Astrocyte (in vitro differentiated cells and primary cell): ENCODE data around the gene FKBP1B. TPM values are rescaled to one million over a fixed set of nuclear protein-coding genes. Genes with fewer than 3 reads are reported as not detected.
"Not testable (repeated sequence)": the region's sequence is repeated elsewhere in the genome, so short reads cannot be mapped to it uniquely, and the experiment has no call there.

Experiments used
- DNase-seq: peaks from one replicate; pipeline ENCODE4 v3.0.0-alpha.2; 2010; ENCODE audit warnings: low read depth
- FAIRE-seq: peaks from 2 replicates; lab custom pipeline; 2011; peaks lifted over from hg19 to GRCh38; lab: Jason Lieb, UNC
- H2AFZ ChIP-seq: 2 replicates; pipeline ENCODE4 v1.6.0; 2012; ENCODE audit warnings: low read depth, low read length, inconsistent platforms
- H3K27ac ChIP-seq: 2 replicates; pipeline ENCODE4 v1.5.1; 2011; ENCODE audit warnings: low read depth, low read length, inconsistent platforms
- H3K27me3 ChIP-seq: 2 replicates; pipeline ENCODE4 v1.6.0; 2011; ENCODE audit warnings: low read length, inconsistent platforms; ENCODE audit not compliant: insufficient read depth
- H3K36me3 ChIP-seq: 2 replicates; pipeline ENCODE4 v1.5.1; 2011; ENCODE audit warnings: low read length, inconsistent platforms; ENCODE audit not compliant: insufficient read depth
- H3K4me1 ChIP-seq: 2 replicates; pipeline ENCODE4 v1.5.1; 2011; ENCODE audit warnings: low read length, inconsistent platforms; ENCODE audit not compliant: insufficient read depth
- H3K4me2 ChIP-seq: 2 replicates; pipeline ENCODE4 v1.6.0; 2012; ENCODE audit warnings: low read length, inconsistent platforms
- H3K4me3 ChIP-seq: 2 replicates; pipeline ENCODE4 v1.5.1; 2011; ENCODE audit warnings: low read depth, mild to moderate bottlenecking, low read length, inconsistent platforms; ENCODE audit not compliant: insufficient read depth
- H3K79me2 ChIP-seq: 2 replicates; pipeline ENCODE4 v1.6.0; 2012; ENCODE audit warnings: mild to moderate bottlenecking, low read length, inconsistent platforms; ENCODE audit not compliant: insufficient read depth
- H3K9ac ChIP-seq: 2 replicates; pipeline ENCODE4 v1.6.0; 2012; ENCODE audit warnings: mild to moderate bottlenecking, low read length, inconsistent platforms
- H3K9me3 ChIP-seq: 2 replicates; pipeline ENCODE4 v1.5.1; 2012; ENCODE audit warnings: low read depth, mild to moderate bottlenecking, low read length, inconsistent platforms; ENCODE audit not compliant: insufficient read depth
- H4K20me1 ChIP-seq: 2 replicates; pipeline ENCODE4 v1.6.0; 2012; ENCODE audit warnings: low read length, inconsistent platforms; ENCODE audit not compliant: insufficient read depth
- H3K27ac Mint-ChIP-seq: one replicate; pipeline ENCODE4 v1.8.0; 2021; ENCODE audit warnings: mild to moderate bottlenecking, mixed read lengths; ENCODE audit not compliant: unreplicated experiment
- H3K27me3 Mint-ChIP-seq: one replicate; pipeline ENCODE4 v1.8.0; 2021; ENCODE audit warnings: low read depth, mixed read lengths; ENCODE audit not compliant: unreplicated experiment
- H3K36me3 Mint-ChIP-seq: one replicate; pipeline ENCODE4 v1.8.0; 2021; ENCODE audit warnings: low read depth, mixed read lengths; ENCODE audit not compliant: unreplicated experiment
- H3K4me1 Mint-ChIP-seq: one replicate; pipeline ENCODE4 v1.8.0; 2021; ENCODE audit warnings: low read depth, mixed read lengths; ENCODE audit not compliant: unreplicated experiment
- H3K4me3 Mint-ChIP-seq: one replicate; pipeline ENCODE4 v1.8.0; 2021; ENCODE audit warnings: mild to moderate bottlenecking, moderate library complexity, mixed read lengths; ENCODE audit not compliant: unreplicated experiment
- H3K9me3 Mint-ChIP-seq: one replicate; pipeline ENCODE4 v1.8.0; 2021; ENCODE audit warnings: mild to moderate bottlenecking, mixed read lengths; ENCODE audit not compliant: unreplicated experiment
- CTCF ChIP-seq: IDR thresholded peaks from 2 replicates; pipeline ENCODE4 v1.5.1; 2011; ENCODE audit warnings: low read depth, mild to moderate bottlenecking, inconsistent platforms, low read length, moderate library complexity; ENCODE audit not compliant: insufficient read depth
- EZH2 ChIP-seq: IDR thresholded peaks from 2 replicates; pipeline ENCODE4 v1.6.1; 2012; ENCODE audit warnings: mild to moderate bottlenecking, low read length, inconsistent platforms; ENCODE audit not compliant: insufficient read depth
- total RNA-seq: library from RNA; stranded (reverse); gene quantifications from 2 replicates; pipeline ENCODE4 v1.2.1, GENCODE V29; 2021

The FKBP1B gene
- total RNA-seq, 1 donor from 2014 or later, result 19.4 TPM

DNA sequence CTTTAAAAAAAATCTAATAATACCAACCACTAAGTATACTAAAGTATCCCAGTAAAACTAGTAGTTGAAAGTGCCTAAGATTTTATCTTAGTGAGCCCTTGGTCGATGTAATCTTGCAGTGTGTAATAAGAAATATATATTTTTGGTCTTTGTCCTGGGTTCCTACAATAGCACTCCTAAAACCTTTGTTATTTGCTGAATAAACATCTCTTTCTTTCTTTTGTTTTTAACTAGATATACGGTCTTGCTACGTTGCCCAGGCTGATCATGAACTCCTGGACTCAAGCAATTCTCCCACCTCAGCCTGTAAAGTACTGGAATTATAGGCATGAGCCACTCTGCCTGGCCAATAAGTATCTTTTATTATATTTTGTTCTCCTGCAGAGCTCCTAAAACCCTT is 37.5 kb downstream of the FKBP1B start:
- Histone ChIP-seq H4K20me1 (no peaks in the 10 kb centered on the region), H2AFZ (no peak overlapping the region), H3K9me3 (no peaks in the 10 kb centered on the region), H3K4me2 (no peak overlapping the region), H3K36me3 (peaks cover 8% of the 10 kb centered on the region), H3K4me1 (peaks cover 8% of the 10 kb centered on the region), H3K27me3 (no peaks in the 10 kb centered on the region), H3K9ac (no peak overlapping the region), H3K4me3 (no peak overlapping the region), H3K27ac (no peak overlapping the region), H3K79me2 (peaks cover 11% of the 10 kb centered on the region)
- H3K9me3 Mint-ChIP-seq, result no peaks in the 10 kb centered on the region
- no peak overlapping the region for H3K4me3 Mint-ChIP-seq
- no peak overlapping the region for H3K27ac Mint-ChIP-seq
- H3K4me1 Mint-ChIP-seq, result peaks cover 4% of the 10 kb centered on the region
- DNase-seq (no peak), FAIRE-seq (no peak)
- no peaks in the 10 kb centered on the region for H3K27me3 Mint-ChIP-seq
- no peak for TF ChIP-seq EZH2
- TF ChIP-seq CTCF, result no peak
- peaks cover 8% of the 10 kb centered on the region for H3K36me3 Mint-ChIP-seq

- H3K79me2 ChIP-seq, result no peaks in the 10 kb centered on the region
- no peaks in the 10 kb centered on the region for H3K4me1 ChIP-seq
- no peak overlapping the region for H3K4me3 ChIP-seq
- no peaks in the 10 kb centered on the region for H3K36me3 Mint-ChIP-seq
- no peak overlapping the region for H3K4me2 ChIP-seq
- H3K9me3 ChIP-seq, result no peaks in the 10 kb centered on the region
- H3K4me3 Mint-ChIP-seq, result no peak overlapping the region
- DNase-seq (no peak), FAIRE-seq (no peak)
- H3K9me3 Mint-ChIP-seq, result no peaks in the 10 kb centered on the region
- H2AFZ ChIP-seq, result no peak overlapping the region
- H3K9ac ChIP-seq, result no peak overlapping the region
- no peaks in the 10 kb centered on the region for H3K4me1 Mint-ChIP-seq
- no peak overlapping the region for H3K27ac ChIP-seq
- H3K27ac Mint-ChIP-seq, result no peak overlapping the region
- H3K27me3 Mint-ChIP-seq, result no peaks in the 10 kb centered on the region
- no peak for TF ChIP-seq CTCF
- TF ChIP-seq EZH2, result no peak
- H3K27me3 ChIP-seq, result no peaks in the 10 kb centered on the region
- no peaks in the 10 kb centered on the region for H4K20me1 ChIP-seq
- no peaks in the 10 kb centered on the region for H3K36me3 ChIP-seq
These were observed 39.3 kb downstream of the FKBP1B start for GRCh38 chr2:24088821-24089359.

- H3K27me3 Mint-ChIP-seq, H3K27me3 ChIP-seq, H3K4me3 Mint-ChIP-seq: not testable (repeated sequence)
These were observed 43.7 kb downstream of the FKBP1B start for GRCh38 chr2:24093270-24093669.

GRCh38 chr2:24095171-24095677 is 45.7 kb downstream of the FKBP1B start:
- not testable (repeated sequence) for H3K27ac ChIP-seq, H3K4me1 ChIP-seq, H4K20me1 ChIP-seq, H2AFZ ChIP-seq, H3K36me3 ChIP-seq, FAIRE-seq, H3K4me3 Mint-ChIP-seq, H3K27ac Mint-ChIP-seq, H3K27me3 ChIP-seq, H3K4me1 Mint-ChIP-seq, H3K79me2 ChIP-seq, H3K9ac ChIP-seq, DNase-seq, H3K27me3 Mint-ChIP-seq, H3K4me2 ChIP-seq, H3K9me3 ChIP-seq, H3K4me3 ChIP-seq
- Mint-ChIP-seq H3K9me3 (peaks cover 21% of the 10 kb centered on the region), H3K36me3 (peaks cover 13% of the 10 kb centered on the region)

More at GRCh38 chr2:24093270-24093669, 43.7 kb downstream of the FKBP1B start:
- not testable (repeated sequence) for H3K36me3 ChIP-seq, H3K4me3 ChIP-seq, H3K79me2 ChIP-seq, H4K20me1 ChIP-seq, H3K4me1 ChIP-seq, H3K27ac ChIP-seq, H3K9me3 ChIP-seq, H3K27ac Mint-ChIP-seq, H3K4me1 Mint-ChIP-seq, DNase-seq, FAIRE-seq, H2AFZ ChIP-seq, H3K9ac ChIP-seq, H3K4me2 ChIP-seq
- Mint-ChIP-seq H3K36me3 (peaks cover 11% of the 10 kb centered on the region), H3K9me3 (peaks cover 13% of the 10 kb centered on the region)

DNA sequence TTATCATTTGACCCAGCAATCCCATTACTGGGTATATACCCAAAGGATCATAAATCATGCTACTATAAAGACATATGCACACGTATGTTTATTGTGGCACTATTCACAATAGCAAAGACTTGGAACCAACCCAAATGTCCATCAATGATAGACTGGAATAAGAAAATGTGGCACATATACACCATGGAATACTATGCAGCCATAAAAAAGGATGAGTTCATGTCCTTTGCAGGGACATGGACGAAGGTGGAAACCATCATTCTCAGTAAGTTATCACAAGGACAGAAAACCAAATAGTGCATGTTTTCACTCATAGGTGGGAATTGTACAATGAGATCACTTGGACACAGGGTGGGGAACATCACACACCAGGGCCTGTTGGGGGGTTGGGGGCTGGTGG is 51.2 kb downstream of the FKBP1B start:
- peaks cover 11% of the 10 kb centered on the region for H3K36me3 Mint-ChIP-seq
- not testable (repeated sequence) for H3K4me1 ChIP-seq, H4K20me1 ChIP-seq, H3K36me3 ChIP-seq, FAIRE-seq, H3K4me1 Mint-ChIP-seq, H3K9me3 ChIP-seq, H3K4me2 ChIP-seq, H3K79me2 ChIP-seq, H2AFZ ChIP-seq, H3K4me3 ChIP-seq, H3K27ac ChIP-seq, H3K4me3 Mint-ChIP-seq, H3K27me3 Mint-ChIP-seq, DNase-seq, H3K27ac Mint-ChIP-seq, H3K9ac ChIP-seq, H3K27me3 ChIP-seq
- H3K9me3 Mint-ChIP-seq, result peaks cover 24% of the 10 kb centered on the region
